ENCODE data around the gene CERKL.

DNA sequence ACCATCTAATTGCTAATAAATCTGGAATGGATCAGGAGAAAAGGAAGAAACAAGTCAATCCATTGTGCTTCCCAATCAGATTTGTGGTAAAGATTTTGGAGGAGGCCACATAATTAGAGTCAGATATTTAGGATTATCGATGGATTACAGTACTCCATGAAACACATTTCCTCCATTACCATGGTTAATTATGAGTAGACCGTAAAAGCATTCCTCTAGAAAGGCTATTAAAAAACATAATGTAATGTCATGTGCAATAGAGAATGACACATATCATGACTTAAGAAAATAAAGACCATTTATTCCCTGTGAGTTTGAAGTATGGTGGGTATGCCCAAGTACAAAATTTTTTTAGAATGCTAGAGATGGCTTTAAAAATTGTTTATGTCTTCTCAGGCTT lies 103.7 kb downstream of the CERKL start:
- TF ChIP-seq, protein P1, sequence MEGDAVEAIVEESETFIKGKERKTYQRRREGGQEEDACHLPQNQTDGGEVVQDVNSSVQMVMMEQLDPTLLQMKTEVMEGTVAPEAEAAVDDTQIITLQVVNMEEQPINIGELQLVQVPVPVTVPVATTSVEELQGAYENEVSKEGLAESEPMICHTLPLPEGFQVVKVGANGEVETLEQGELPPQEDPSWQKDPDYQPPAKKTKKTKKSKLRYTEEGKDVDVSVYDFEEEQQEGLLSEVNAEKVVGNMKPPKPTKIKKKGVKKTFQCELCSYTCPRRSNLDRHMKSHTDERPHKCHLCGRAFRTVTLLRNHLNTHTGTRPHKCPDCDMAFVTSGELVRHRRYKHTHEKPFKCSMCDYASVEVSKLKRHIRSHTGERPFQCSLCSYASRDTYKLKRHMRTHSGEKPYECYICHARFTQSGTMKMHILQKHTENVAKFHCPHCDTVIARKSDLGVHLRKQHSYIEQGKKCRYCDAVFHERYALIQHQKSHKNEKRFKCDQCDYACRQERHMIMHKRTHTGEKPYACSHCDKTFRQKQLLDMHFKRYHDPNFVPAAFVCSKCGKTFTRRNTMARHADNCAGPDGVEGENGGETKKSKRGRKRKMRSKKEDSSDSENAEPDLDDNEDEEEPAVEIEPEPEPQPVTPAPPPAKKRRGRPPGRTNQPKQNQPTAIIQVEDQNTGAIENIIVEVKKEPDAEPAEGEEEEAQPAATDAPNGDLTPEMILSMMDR (IDR thresholded peaks at IDR 0.05): no peak
- TF ChIP-seq POLR2A (IDR thresholded peaks at IDR 0.05): no peak
